ENCODE data around the gene TGFBRAP1.
"Not testable (repeated sequence)": the region's sequence is repeated elsewhere in the genome, so short reads cannot be mapped to it uniquely, and the experiment has no call there.

Gene TGFBRAP1

GRCh38 chr2:105357122-105357521 lies 27.6 kb upstream of the TGFBRAP1 start:
- DNase-seq, result no peak

- DNase-seq, result no peak
Measured at GRCh38 chr2:105344704-105345345, 15.3 kb upstream of the TGFBRAP1 start.

GRCh38 chr2:105339414-105339813 lies 9.9 kb upstream of the TGFBRAP1 start:
- DNase-seq, result no peak

- no peak for DNase-seq
Measured at GRCh38 chr2:105338020-105338385, 8.5 kb upstream of the TGFBRAP1 start.

- peak; percentile 77 for DNase-seq
Measured at GRCh38 chr2:105337122-105338019, 7.8 kb upstream of the TGFBRAP1 start, which contains the start of gene C2orf49. TSS of gene C2orf49 (plus strand) at chr2:105337540. CDS start at chr2:105337588, 48 bp downstream.

- no peak for DNase-seq
Measured at GRCh38 chr2:105336786-105337121, 7.2 kb upstream of the TGFBRAP1 start.

- DNase-seq, result no peak
Measured at GRCh38 chr2:105335469-105335868, 5.9 kb upstream of the TGFBRAP1 start.

GRCh38 chr2:105334211-105334610 lies 4.7 kb upstream of the TGFBRAP1 start:
- DNase-seq, result no peak

- no peak for DNase-seq
Measured at GRCh38 chr2:105330681-105331375, 1.3 kb upstream of the TGFBRAP1 start.

- no peak for DNase-seq
Measured at GRCh38 chr2:105329197-105329554, 359 bp downstream of the TGFBRAP1 start.

GRCh38 chr2:105328281-105329196 lies 996 bp downstream of the TGFBRAP1 start:
- peak; percentile 45 for DNase-seq

GRCh38 chr2:105327690-105328089 lies 1.8 kb downstream of the TGFBRAP1 start:
- no peak for DNase-seq

- not testable (repeated sequence) for DNase-seq
Measured at GRCh38 chr2:105327271-105327670, 2.3 kb downstream of the TGFBRAP1 start.

- no peak for DNase-seq
Measured at GRCh38 chr2:105325389-105325963, 4.1 kb downstream of the TGFBRAP1 start.

- DNase-seq, result no peak
Measured at GRCh38 chr2:105324732-105325131, 4.8 kb downstream of the TGFBRAP1 start.

- no peak for DNase-seq
Measured at GRCh38 chr2:105324101-105324500, 5.4 kb downstream of the TGFBRAP1 start.

GRCh38 chr2:105323111-105323510 lies 6.4 kb downstream of the TGFBRAP1 start:
- no peak for DNase-seq

GRCh38 chr2:105321875-105322646 lies 7.5 kb downstream of the TGFBRAP1 start:
- DNase-seq, result no peak

GRCh38 chr2:105320651-105321215 lies 8.8 kb downstream of the TGFBRAP1 start:
- DNase-seq, result no peak

- DNase-seq, result no peak
Measured at GRCh38 chr2:105317937-105318336, 11.6 kb downstream of the TGFBRAP1 start.

GRCh38 chr2:105315314-105315713 lies 14.2 kb downstream of the TGFBRAP1 start:
- no peak for DNase-seq
